HTERT RPE-1 (cell line): ENCODE data around the gene KIAA1217.

Experiments
- in situ Hi-C: fragments of 300-500 bp; cut with MboI; formaldehyde crosslinking; loops from 4 replicates; pipeline ENCODE4 v1.14.3; 2020; ENCODE audit warnings: low sequenced_read_pairs

The KIAA1217 gene

DNA sequence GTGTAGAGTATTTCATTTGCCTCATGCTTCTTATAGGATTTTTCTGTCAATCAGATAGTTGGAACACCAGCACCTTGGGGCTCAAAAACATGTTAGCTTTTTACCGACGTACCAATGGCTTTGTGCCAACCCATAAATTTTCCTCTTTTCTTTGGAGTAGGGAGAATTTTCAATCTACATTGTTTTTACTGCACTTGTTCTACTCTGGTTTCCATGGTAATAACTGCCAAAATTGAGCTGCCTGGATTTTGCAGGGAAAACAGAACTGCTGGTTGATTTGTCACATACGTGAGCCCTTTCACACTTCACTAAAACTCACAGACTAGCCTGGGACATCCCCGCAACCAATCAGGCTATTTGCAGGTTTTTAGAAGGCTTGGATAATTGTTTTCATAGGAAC is 325.0 kb downstream of the KIAA1217 start:
- in situ Hi-C loops = no loop called here

DNA sequence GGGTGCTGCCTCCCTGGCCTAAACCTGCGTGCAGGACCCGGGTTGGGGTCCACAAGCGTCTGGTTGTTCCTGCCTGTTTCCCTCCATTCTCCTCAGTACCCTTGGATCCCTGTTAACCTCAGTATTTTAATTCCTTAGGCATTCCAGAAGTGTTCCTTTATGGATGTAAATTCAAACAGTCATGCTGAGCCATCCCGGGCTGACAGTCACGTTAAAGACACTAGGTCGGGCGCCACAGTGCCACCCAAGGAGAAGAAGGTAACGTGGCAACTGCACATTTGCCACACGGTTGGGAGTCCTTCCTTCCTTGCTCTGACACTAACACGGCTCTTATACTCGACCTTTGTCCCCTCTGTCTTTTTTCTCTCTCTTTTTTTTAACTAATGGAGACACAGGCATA is 327.7 kb downstream of the KIAA1217 start:
- in situ Hi-C loops = no loop called here

- in situ Hi-C loops = no loop called here
Measured at GRCh38 chr10:24541239-24541753, 332.4 kb downstream of the KIAA1217 start.

DNA sequence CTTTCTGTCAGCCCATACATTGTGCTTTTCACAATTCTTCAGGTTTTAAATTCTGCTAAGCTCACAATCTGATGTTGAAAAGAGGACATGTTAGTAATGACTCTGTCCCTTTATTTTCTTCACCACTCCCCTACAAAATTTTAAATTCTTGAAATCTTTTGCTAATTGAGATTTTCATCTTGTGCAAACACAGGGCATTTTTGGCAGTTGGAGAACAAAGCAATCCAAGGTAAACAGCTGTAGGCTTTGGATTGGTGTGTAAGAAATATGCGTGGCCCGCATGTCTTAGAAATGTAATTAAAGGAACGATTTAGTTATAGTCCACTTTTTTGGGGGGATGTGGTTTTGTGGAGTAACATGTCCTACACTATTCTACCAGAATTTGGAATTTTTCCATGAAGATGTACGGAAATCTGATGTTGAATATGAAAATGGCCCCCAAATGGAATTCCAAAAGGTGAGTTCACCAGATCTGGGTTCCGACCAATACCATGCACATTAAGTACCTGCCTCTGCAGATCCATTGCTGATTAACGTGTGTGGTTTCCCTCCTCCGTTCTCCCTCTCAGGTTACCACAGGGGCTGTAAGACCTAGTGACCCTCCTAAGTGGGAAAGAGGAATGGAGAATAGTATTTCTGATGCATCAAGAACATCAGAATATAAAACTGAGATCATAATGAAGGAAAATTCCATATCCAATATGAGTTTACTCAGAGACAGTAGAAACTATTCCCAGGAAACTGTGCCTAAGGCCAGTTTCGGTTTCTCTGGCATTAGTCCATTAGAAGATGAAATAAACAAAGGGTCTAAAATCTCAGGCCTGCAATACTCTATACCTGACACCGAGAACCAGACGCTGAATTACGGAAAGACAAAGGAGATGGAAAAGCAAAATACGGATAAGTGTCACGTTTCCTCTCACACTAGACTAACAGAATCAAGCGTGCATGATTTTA is 333.7 kb downstream of the KIAA1217 start:
- in situ Hi-C loops = no loop called here

GRCh38 chr10:24544776-24545175 is 335.8 kb downstream of the KIAA1217 start:
- in situ Hi-C loops = no loop called here

DNA sequence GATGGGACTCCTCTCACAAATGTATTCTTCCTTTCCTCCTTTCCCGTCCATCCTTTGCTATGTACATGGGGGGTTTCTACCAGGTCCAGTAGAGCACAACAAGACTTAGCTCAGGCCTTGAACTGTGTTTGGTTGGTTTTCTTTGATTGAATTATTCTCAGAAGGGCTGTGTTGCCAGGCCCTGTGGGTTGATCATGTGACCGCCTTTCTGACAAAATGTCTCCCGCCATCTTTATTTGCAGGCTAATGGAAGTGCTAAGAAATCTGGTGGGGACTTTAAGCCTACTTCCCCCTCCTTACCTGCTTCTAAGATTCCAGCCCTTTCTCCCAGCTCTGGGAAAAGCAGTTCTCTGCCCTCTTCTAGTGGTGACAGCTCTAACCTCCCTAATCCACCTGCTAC is 336.6 kb downstream of the KIAA1217 start:
- in situ Hi-C loops = no loop called here

DNA sequence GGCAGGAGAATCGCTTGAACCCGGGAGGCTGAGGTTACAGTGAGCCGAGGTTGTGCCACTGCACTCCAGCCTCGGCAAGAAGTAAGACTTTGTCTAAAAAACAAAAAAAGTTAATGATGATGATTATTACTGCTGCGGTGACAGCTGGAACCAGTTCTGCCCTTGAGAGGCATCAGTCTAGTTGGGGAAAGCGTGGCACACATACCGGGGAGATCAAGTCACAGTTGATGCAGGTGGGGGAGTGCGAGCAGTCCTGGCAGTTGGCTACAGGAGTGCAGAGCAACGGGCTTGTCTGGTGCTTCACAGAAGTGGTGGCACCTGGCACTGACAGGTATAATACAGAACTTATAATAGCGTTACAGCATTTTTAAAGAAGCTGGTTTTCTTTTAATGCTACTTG is 341.7 kb downstream of the KIAA1217 start:
- in situ Hi-C loops = no loop called here

GRCh38 chr10:24551161-24551560 is 342.2 kb downstream of the KIAA1217 start:
- in situ Hi-C loops = no loop called here

- in situ Hi-C loops = no loop called here
Measured at GRCh38 chr10:24552346-24553016, 343.5 kb downstream of the KIAA1217 start.

DNA sequence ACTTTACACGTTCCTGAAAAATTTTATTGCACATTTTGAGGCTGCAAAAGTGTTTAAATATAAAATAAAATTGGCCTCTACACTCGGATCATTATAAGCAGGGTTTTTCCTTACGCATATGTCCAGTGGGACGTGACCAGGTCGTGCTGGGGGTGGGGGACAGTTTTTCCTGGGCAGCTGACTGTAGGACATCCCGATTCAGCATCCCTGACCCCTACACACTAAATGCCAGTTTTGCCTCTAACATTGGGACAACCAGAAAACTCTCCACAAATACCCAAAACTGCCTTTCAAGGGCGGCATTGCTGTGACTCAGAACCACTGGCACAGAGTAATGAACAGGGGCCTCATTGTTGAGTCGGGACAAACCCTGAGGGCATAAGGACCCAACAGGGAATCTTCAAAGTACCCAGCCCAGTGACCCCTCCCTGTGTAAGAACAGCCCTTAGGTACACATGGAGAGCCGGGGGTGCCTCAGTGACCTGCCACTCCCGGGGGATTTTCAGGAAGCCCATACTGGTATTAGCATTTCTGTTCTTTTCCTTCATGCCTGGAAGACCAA is 344.2 kb downstream of the KIAA1217 start:
- in situ Hi-C loops = no loop called here

DNA sequence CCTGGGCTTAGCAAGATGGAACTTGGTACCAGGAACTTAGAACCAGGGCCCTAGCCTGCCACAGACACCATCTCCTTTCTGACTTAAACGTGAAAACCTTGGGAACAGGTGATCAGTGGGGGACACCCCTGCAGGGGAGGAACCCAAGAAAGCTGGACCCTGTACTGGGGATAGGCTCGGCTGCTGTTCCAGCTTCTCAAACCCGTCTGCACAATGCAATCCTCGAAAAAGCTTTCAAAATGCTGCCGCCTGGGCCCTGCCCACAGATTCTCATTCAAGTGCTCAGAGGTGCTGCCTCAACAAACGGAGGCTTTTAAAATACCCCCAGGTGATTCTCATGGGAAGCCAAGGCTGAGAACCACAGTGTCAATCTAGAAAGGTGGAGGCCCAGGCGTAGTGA is 345.1 kb downstream of the KIAA1217 start:
- in situ Hi-C loops = no loop called here

DNA sequence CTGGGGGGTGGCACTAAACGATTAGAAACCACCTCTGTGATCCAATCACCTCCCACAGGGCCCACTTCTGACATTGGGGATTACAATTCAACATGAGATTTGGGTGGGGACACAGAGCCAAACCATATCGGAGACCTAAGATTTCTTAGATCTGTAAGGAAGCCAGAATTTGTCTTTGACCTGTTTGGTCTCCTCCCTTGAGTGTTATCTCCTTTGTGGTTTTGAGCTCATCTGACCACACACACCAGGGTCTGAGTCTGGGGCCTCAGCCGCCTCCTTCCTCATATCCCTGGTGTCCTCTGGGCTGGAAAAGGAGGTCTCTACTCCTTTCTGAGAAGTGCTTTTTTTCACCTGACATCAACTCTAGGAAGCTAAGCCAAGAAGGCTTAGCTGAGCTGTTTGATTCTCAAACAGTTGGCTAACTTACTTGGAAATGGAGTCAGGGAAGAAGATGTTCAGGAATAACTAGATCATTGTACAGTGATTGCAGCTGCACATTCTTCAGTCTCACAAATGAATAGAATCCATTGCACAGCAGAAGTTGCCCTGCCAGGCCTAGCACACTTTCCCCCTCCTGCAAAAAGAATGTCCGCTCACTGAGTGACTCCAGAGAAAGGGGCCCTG is 347.3 kb downstream of the KIAA1217 start:
- in situ Hi-C loops = no loop called here

DNA sequence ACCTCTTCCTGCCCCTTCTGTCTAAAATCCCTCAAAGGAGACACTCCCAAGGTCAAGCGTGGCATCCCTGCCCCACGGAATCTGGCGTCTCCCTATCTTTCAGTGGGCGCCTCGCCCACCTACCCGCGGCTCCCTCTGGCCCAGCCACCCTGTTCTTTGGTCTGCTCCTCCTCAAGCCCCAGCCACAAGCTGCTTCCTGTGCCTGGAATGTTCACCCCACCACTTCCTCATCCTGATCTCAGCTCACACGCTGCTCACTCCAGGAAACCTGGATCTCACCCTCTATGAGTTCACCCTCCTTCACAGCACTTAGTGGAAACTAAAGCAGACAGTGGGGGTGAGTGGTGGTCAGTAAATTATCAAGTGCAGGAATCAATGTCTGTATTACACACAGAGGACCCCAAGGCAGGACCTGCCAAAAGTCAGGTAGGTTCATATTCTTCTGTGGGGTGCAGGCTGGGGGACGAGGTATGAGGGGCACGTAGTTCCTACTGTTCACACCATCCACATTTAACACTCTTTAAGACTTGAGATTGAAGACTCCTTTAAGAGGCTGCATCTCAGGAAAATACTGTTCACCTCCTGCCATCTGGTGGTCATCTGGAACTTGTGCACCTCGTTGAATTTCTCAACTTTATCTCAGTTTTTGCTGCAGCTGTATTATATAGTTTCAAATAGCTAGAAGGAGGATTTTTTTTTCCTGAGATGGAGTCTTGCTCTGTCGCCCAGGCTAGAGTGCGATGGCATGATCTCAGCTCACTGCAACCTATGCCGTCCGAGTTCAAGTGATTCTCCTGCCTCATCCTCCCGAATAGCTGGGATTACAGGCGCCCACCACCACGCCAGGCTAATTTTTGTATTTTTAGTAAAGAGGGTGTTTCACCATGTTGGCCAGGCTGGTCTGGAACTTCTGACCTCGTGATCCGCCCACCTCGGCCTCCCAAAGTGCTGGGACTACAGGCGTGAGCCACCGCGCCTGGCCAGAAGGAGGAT is 348.1 kb downstream of the KIAA1217 start:
- in situ Hi-C loops = no loop called here

DNA sequence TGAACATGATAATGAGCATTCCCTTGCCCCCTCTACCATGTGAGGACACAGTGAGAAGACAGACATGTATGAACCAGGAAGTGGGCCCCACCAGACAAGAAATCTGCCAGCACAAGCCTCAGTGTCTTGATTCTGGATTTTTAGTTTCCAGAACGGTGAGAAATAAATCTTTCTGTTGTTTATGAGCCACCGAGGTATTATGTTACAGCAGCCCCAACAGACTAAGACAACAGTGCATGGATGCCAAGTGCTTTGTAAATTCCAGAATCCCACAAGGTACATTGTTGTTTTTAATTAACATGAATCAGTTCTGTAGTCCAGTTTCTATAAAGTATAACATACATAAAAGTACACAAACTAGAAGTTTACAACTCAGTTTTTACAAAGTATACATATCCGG is 352.5 kb downstream of the KIAA1217 start:
- in situ Hi-C loops = no loop called here

DNA sequence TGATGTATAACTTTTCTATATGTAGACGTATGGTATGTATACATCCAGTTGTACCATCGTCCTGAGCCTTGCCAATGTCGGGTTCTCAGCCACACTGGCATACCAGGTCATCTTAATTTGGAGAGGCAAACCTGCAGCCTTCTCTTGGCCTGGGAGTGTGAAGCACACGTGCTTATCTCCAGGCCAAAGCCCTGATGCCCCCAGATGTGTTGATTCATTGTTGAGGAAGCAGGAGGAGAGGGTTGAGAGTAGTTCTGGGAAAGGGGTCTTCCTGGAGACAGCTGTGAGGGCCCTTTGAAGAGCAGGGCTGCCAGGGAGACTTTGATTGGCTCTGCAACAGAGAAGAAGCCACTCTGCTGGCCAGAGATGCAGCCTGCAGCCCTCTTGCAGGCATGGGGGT is 359.1 kb downstream of the KIAA1217 start:
- in situ Hi-C loops = no loop called here

DNA sequence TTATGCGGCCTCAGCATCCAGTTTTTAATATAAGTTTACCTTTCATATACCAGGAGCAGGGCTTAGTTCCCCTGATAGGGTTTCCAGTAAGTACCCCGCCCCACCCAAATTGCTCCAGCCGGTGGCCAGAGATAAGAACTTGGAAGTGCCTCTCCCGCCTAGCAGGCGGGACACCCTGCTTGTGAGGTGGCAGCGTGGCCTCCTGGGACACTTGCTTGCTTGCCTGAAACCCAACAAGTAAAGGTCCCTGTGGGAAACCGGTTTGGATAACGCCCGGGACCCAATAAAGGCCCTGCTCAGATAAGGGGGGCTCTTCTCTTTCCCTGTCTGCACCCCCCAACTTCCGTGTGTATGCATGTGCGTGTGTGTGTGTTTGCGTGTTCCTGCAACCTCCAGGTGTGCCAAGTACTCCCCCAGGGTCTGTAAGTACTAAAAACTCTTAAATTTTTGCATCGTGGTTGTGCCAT is 360.4 kb downstream of the KIAA1217 start:
- in situ Hi-C loops = no loop called here

- in situ Hi-C loops = no loop called here
Measured at GRCh38 chr10:24569828-24570657, 361.1 kb downstream of the KIAA1217 start.

DNA sequence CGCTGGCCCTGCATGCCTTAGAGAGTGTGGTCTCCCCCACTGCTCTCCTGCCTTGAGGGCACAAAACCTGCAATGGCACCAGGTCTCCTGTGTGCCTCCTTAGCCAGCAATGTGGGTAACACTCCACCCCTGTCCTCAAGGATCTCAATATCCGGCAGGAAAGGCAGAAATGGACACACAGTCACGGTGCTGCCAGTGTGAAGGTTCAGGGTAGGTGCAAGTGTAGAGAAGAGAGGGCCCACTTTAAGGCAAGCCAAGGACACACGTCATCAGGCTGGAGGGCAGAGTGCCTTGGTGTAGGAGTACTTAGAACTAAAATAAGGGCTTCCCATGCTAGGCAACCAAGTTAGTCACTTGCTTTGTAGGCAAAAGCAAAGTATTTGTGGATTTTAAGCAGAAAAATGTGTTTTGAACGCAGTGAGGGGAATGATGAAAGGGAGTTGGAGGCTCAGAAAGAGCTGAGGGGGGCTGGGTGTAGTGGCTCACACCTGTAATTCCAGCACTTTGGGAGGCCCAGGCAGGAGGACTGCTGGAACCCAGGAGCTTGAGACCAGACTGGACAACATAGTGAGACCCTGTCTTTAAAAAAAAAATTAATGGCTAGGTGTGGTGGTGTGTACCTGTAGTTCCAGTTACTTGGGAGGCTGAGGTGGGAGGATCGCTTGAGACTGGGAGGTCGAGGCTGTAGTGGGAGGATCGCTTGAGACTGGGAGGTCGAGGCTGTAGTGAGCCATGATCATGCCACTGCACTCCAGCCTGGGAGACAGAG is 361.9 kb downstream of the KIAA1217 start:
- in situ Hi-C loops = no loop called here
